A549 (cell line): Measurements from ENCODE around the gene PRCD.

Experiments used
- CTCF ChIP-seq: fragments of >200 bp; sonication (Bioruptor Twin); formaldehyde crosslinking; IDR thresholded peaks from 3 replicates; pipeline ENCODE4 v1.5.1; 2016
- E2F6 ChIP-seq: IDR thresholded peaks from 2 replicates; pipeline ENCODE4 v1.6.1; 2012; ENCODE audit warnings: low read depth, borderline replicate concordance
- HDAC2 ChIP-seq: fragments of 200-600 bp; sonication (generic); IDR thresholded peaks from 2 replicates; pipeline ENCODE4 v1.6.1; 2016
- JUN ChIP-seq, 2 experiments: fragments of >200 bp; sonication (Bioruptor Twin); formaldehyde crosslinking; IDR thresholded peaks; 2 replicates in 1 of 2; 3 replicates in 1 of 2; pipeline ENCODE4 v1.6.1; 2016 to 2017
- KDM1A ChIP-seq: fragments of 200-600 bp; sonication (generic); IDR thresholded peaks from 2 replicates; pipeline ENCODE4 v1.6.1; 2016; ENCODE audit warnings: low read depth, mild to moderate bottlenecking
- MAFK ChIP-seq: fragments of 450-650 bp; IDR thresholded peaks from 2 replicates; pipeline ENCODE4 v1.6.1; 2014; ENCODE audit not compliant: partially characterized antibody
- MYC ChIP-seq: IDR thresholded peaks from 2 replicates; pipeline ENCODE4 v1.6.1; 2012; ENCODE audit warnings: mild to moderate bottlenecking, inconsistent platforms, low read length, improper control_type of control experiment, borderline replicate concordance
- PBX3 ChIP-seq: IDR thresholded peaks from 2 replicates; pipeline ENCODE4 v1.6.1; 2012
- POLR2A ChIP-seq: IDR thresholded peaks from 2 replicates; pipeline ENCODE4 v1.6.1; 2012; ENCODE audit warnings: mild to moderate bottlenecking, low read length
- RAD21 ChIP-seq, 2 experiments: fragments of >200 bp in 1 of 2; sonication (Bioruptor Twin) in 1 of 2; formaldehyde crosslinking in 1 of 2; IDR thresholded peaks in 1 of 2; conservative IDR thresholded peaks in 1 of 2; 2 replicates in 1 of 2; 3 replicates in 1 of 2; pipeline ENCODE4 v1.6.1; 2012 to 2018; ENCODE audit warnings: inconsistent platforms in 1 of 2
- REST ChIP-seq: fragments of 200-600 bp; sonication (generic); IDR thresholded peaks from 2 replicates; pipeline ENCODE4 v1.6.1; 2016; ENCODE audit warnings: antibody characterized with exemption, mild to moderate bottlenecking, moderate library complexity
- SREBF2 ChIP-seq: fragments of 450-650 bp; IDR thresholded peaks from 2 replicates; pipeline ENCODE4 v1.6.1; 2014; ENCODE audit warnings: mild to moderate bottlenecking, moderate library complexity
- USF2 ChIP-seq: fragments of 450-650 bp; IDR thresholded peaks from 2 replicates; pipeline ENCODE4 v1.6.1; 2014; ENCODE audit warnings: antibody characterized with exemption

- TF ChIP-seq POLR2A (no peak), SREBF2 (no peak), CTCF (no peak), MAFK (no peak), KDM1A (no peak), HDAC2 (no peak), PBX3 (no peak), REST (no peak), JUN (IDR thresholded peaks at IDR 0.05) (no peak), RAD21 (conservative IDR thresholded peaks at IDR 0.05 in 1 of 2, IDR thresholded peaks at IDR 0.05 in 1 of 2) (no peak), MYC (no peak), E2F6 (no peak), USF2 (no peak)
These were observed 35.7 kb downstream of the PRCD start for GRCh38 chr17:76575570-76575969.
